ENCODE results near the gene IL17RD. TPM values are rescaled to one million over a fixed set of nuclear protein-coding genes. Genes with fewer than 3 reads are reported as not detected.

IL17RD gene
- 51.9 and 52.1 TPM in 2 replicates for total RNA-seq
- long read RNA-seq, full-length matches to known transcripts: 7 of 19 reads
- long read RNA-seq, partial matches to known transcripts: 5 of 19 reads
- long read RNA-seq, other reads (novel, unspliced or antisense): 7 of 19 reads

- peaks cover 5% of the 10 kb centered on the region for H3K27me3 Mint-ChIP-seq (ENCODE audit: low read depth)
- H3K9me3 Mint-ChIP-seq: no peaks in the 10 kb centered on the region
- TF ChIP-seq CTCF (conservative IDR thresholded peaks at IDR 0.05): no peak
- H3K36me3 Mint-ChIP-seq (ENCODE audit: low read depth): no peaks in the 10 kb centered on the region
- peak within 1 kb of the TSS; percentile 98 for H3K4me3 Mint-ChIP-seq
- peak within 1 kb of the TSS; percentile 99 for H3K27ac Mint-ChIP-seq (ENCODE audit: unreplicated experiment)
- DNase-seq (ENCODE audit: low read depth, low spot score): peak; percentile 82
- H3K4me1 Mint-ChIP-seq: peaks cover 60% of the 10 kb centered on the region
These were observed at the start of gene IL17RD for GRCh38 chr3:57164657-57165573. Gene IL17RD (minus strand): TSS chr3:57165353. CDS start chr3:57165286, 67 bp downstream.

- no peaks in the 10 kb centered on the region for H3K27me3 Mint-ChIP-seq (ENCODE audit: low read depth)
- H3K27ac Mint-ChIP-seq (ENCODE audit: unreplicated experiment): no peak overlapping the region
- H3K4me1 Mint-ChIP-seq: no peaks in the 10 kb centered on the region
- no peak overlapping the region for H3K4me3 Mint-ChIP-seq
- DNase-seq (ENCODE audit: low read depth, low spot score): no peak
- H3K36me3 Mint-ChIP-seq (ENCODE audit: low read depth): peaks cover 2% of the 10 kb centered on the region
- TF ChIP-seq CTCF (conservative IDR thresholded peaks at IDR 0.05): no peak
- H3K9me3 Mint-ChIP-seq: no peaks in the 10 kb centered on the region
These were observed 41.3 kb upstream of the IL17RD start for GRCh38 chr3:57206423-57206822.

- no peaks in the 10 kb centered on the region for H3K9me3 Mint-ChIP-seq
- no peak for TF ChIP-seq CTCF (conservative IDR thresholded peaks at IDR 0.05)
- no peak for DNase-seq (ENCODE audit: low read depth, low spot score)
- H3K27ac Mint-ChIP-seq (ENCODE audit: unreplicated experiment): no peak within 1 kb of the TSS
- H3K36me3 Mint-ChIP-seq (ENCODE audit: low read depth): no peaks in the 10 kb centered on the region
- H3K27me3 Mint-ChIP-seq (ENCODE audit: low read depth): no peaks in the 10 kb centered on the region
- H3K4me1 Mint-ChIP-seq: peaks cover 17% of the 10 kb centered on the region
- H3K4me3 Mint-ChIP-seq: peak within 1 kb of the TSS; percentile 67
These were observed 34.7 kb upstream of the IL17RD start, which contains the start of gene HESX1 for GRCh38 chr3:57199895-57200297. Gene HESX1 (minus strand): TSS chr3:57199978. CDS start chr3:57199918, 60 bp downstream.

GRCh38 chr3:57194641-57195040, 29.5 kb upstream of the IL17RD start:
- TF ChIP-seq CTCF (conservative IDR thresholded peaks at IDR 0.05): no peak
- H3K27ac Mint-ChIP-seq (ENCODE audit: unreplicated experiment): no peak overlapping the region
- peaks cover 2% of the 10 kb centered on the region for H3K27me3 Mint-ChIP-seq (ENCODE audit: low read depth)
- no peaks in the 10 kb centered on the region for H3K9me3 Mint-ChIP-seq
- H3K4me1 Mint-ChIP-seq: peaks cover 13% of the 10 kb centered on the region
- peak overlapping the region; percentile 0 for H3K4me3 Mint-ChIP-seq
- H3K36me3 Mint-ChIP-seq (ENCODE audit: low read depth): no peaks in the 10 kb centered on the region
- no peak for DNase-seq (ENCODE audit: low read depth, low spot score)

GRCh38 chr3:57192028-57192427, 26.9 kb upstream of the IL17RD start:
- Mint-ChIP-seq H3K27ac (ENCODE audit: unreplicated experiment) (no peak overlapping the region), H3K9me3 (no peaks in the 10 kb centered on the region), H3K36me3 (ENCODE audit: low read depth) (no peaks in the 10 kb centered on the region), H3K4me3 (peak overlapping the region; percentile 6), H3K4me1 (peaks cover 9% of the 10 kb centered on the region), H3K27me3 (ENCODE audit: low read depth) (peaks cover 2% of the 10 kb centered on the region)
- TF ChIP-seq CTCF (conservative IDR thresholded peaks at IDR 0.05): no peak
- DNase-seq (ENCODE audit: low read depth, low spot score): no peak

All from neural crest cell (in vitro differentiated cells).